ENCODE measurements around the gene TMEM175.

Gene TMEM175

GRCh38 chr4:893995-894705 is 38.1 kb upstream of the TMEM175 start:
- no peak for TF ChIP-seq CTCF (IDR thresholded peaks at IDR 0.05)

- TF ChIP-seq CTCF (IDR thresholded peaks at IDR 0.05), result no peak
These were observed 36.7 kb upstream of the TMEM175 start for GRCh38 chr4:895596-895995.

GRCh38 chr4:896216-896615 is 36.0 kb upstream of the TMEM175 start:
- TF ChIP-seq CTCF (IDR thresholded peaks at IDR 0.05), result no peak; the same call in 1 of the 2 replicates

- no peak for TF ChIP-seq CTCF (IDR thresholded peaks at IDR 0.05)
These were observed 35.6 kb upstream of the TMEM175 start for GRCh38 chr4:896630-897029.

- TF ChIP-seq CTCF (IDR thresholded peaks at IDR 0.05), result no peak
These were observed 34.1 kb upstream of the TMEM175 start for GRCh38 chr4:898123-898522.

- no peak for TF ChIP-seq CTCF (IDR thresholded peaks at IDR 0.05)
These were observed 33.2 kb upstream of the TMEM175 start for GRCh38 chr4:898869-899555.

GRCh38 chr4:899556-899906 is 32.7 kb upstream of the TMEM175 start:
- TF ChIP-seq CTCF (IDR thresholded peaks at IDR 0.05), result no peak
